Stimulated activated CD4-positive, alpha-beta T cell treated with anti-CD3 and anti-CD28 coated beads, Interleukin-15, amount 100 ng/mL, for 24 hours (primary cell): ENCODE results near the gene DNAJC12.
"Not testable (repeated sequence)": the region's sequence is repeated elsewhere in the genome, so short reads cannot be mapped to it uniquely, and the experiment has no call there.

ENCODE experiments used
- DNase-seq: peaks from one replicate; pipeline ENCODE4 v3.0.0-alpha.2; 2020

Gene DNAJC12

DNA sequence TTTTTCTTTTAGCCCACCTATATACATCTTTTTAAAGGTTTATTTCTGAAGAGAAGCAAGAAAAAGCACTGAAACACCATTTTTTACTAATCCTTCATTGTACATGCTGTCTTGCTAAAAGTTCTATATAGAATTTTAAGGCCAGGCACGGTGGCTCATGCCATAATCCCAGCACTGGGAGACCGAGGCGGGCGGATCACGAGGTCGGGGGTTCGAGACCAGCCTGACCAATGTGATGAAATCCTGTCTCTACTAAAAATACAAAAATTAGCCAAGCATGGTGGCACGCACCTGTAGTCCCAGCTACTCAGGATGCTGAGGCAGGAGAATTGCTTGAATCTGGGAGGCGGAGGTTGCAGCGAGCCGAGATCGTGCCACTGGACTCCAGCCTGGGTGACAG lies 1.5 kb upstream of the DNAJC12 start:
- not testable (repeated sequence) for DNase-seq

- DNase-seq: no peak
Observed at GRCh38 chr10:67836972-67837371, 1.0 kb downstream of the DNAJC12 start.

DNA sequence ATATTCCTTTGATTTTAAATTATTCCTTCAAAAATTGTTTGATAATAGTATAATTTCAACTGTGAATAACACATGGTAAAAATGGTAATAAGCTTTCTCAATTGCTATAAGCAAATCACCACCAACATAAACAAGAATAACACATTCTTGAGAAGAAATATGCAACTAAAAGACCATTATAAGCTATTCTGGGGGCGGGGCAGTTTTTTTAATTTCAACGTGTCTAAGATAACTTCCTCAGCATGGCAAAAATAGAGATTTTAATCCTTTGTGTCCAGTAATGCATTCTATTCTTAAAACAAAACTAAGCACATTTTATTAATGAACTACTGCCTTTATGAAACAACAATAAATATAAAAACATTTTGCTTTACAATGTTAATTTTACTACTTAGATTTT lies 1.5 kb downstream of the DNAJC12 start:
- no peak for DNase-seq

GRCh38 chr10:67835541-67836394 lies 2.2 kb downstream of the DNAJC12 start:
- DNase-seq: not testable (repeated sequence)

DNA sequence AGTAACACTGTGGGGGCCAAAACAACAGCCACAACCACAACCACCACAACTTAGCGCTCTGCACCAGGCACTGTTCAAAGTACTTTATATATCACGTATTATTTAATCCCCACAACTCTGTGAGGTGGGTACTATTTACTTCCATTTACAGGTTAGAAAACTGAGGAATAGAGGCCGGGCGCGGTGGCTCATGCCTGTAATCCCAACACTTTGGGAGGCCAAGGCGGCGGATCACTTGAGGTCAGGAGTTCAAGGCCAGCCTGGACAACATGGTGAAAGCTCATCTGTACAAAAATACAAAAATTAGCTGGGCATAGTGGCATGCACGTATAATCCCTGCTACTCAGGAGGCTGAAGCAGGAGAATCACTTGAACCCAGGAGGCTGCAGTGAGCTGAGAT lies 3.6 kb downstream of the DNAJC12 start:
- no peak for DNase-seq

DNA sequence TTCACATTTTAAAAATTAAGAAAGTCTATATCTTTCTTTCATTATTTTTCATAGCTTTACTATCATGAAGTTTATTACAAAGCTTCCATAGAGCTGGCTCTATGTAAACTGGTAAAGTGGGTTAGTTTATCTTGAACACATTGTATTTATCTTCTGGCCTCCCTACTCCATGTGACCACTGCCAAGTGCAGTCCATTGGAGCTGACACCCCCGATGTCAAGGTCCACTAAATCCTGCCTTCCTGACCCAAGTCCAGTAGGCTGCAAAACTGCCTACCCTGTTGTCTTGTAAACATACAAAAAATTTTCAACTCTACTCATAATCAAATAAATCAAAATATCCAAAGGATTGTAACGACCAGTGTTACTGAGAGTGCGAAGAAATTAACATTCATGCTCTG lies 10.2 kb downstream of the DNAJC12 start:
- no peak for DNase-seq

GRCh38 chr10:67819768-67820204 lies 18.2 kb downstream of the DNAJC12 start:
- DNase-seq: no peak

GRCh38 chr10:67818323-67818722 lies 19.7 kb downstream of the DNAJC12 start:
- no peak for DNase-seq

- no peak for DNase-seq
Observed at GRCh38 chr10:67816719-67817118, 21.3 kb downstream of the DNAJC12 start.

GRCh38 chr10:67815571-67816059 lies 22.4 kb downstream of the DNAJC12 start:
- no peak for DNase-seq

GRCh38 chr10:67812007-67812406 lies 26.0 kb downstream of the DNAJC12 start:
- no peak for DNase-seq

- DNase-seq: no peak
Observed at GRCh38 chr10:67809107-67809506, 28.9 kb downstream of the DNAJC12 start.

DNA sequence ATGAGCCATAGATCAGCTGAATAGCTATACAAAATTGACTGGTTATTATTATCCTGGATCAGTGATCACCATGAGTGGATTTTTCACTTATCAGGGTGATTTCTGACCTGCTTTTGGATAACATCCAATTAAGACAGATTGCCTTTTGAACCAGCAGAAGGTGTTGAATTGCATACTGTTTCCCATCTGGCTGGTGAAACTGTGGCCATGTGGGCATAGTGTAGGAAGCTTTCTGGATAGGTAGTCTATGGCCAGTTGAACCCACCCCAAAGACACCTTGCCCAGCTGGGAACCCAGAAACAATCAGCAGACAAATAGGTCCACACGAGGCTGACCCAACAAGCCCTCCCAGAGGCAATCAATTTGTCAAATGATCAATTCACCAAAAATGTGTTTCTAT lies 29.3 kb downstream of the DNAJC12 start:
- no peak for DNase-seq

- no peak for DNase-seq
Observed at GRCh38 chr10:67807855-67808456, 30.0 kb downstream of the DNAJC12 start.

GRCh38 chr10:67804395-67804678 lies 33.7 kb downstream of the DNAJC12 start:
- no peak for DNase-seq

GRCh38 chr10:67803588-67804394 lies 34.2 kb downstream of the DNAJC12 start:
- peak; percentile 24 for DNase-seq

GRCh38 chr10:67802767-67803538 lies 35.0 kb downstream of the DNAJC12 start:
- DNase-seq: no peak

DNA sequence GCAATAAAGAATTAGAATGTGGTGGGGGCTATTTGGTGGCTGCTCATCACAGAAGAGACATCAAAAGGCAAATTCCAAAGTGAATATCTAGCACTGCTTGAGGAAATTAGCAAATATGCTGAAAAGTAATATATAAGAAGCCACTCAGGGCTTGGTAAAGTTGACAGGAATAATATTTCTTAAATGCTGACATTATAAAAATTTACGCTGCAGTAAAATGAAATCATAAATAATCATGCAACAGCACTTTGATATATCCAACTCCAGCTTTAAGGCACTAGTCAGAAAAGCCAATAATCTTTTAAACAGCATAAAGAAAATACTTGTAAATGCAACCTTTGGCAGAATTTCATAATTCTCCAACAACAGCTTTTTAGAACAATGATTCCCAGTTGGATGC lies 36.9 kb downstream of the DNAJC12 start:
- no peak for DNase-seq

- DNase-seq: no peak
Observed at GRCh38 chr10:67794909-67795460, 43.0 kb downstream of the DNAJC12 start.

GRCh38 chr10:67794256-67794655 lies 43.7 kb downstream of the DNAJC12 start:
- no peak for DNase-seq

- DNase-seq: no peak
Observed at GRCh38 chr10:67793313-67793712, 44.7 kb downstream of the DNAJC12 start.

- no peak for DNase-seq
Observed at GRCh38 chr10:67792653-67793052, 45.3 kb downstream of the DNAJC12 start.
